Body of pancreas (tissue), 4 donors: Measurements from ENCODE around the gene CCDC33.

Source experiments
- POLR2A ChIP-seq, 3 donors: fragments of 450-650 bp; IDR thresholded peaks; one replicate each; pipeline ENCODE4 v1.6.1; 2016; ENCODE audit warnings: antibody characterized with exemption in 3 of 3, mild to moderate bottlenecking in 2 of 3
- TF ChIP-seq, protein P1 (sequence below), 7 experiments: fragments of 450-650 bp in 4 of 7; fragments of 200-600 bp in 3 of 7; sonication (generic) in 3 of 7; IDR thresholded peaks; one replicate each; pipeline ENCODE4 v1.5.1; 2016 to 2019; ENCODE audit warnings: antibody characterized with exemption in 7 of 7

DNA sequence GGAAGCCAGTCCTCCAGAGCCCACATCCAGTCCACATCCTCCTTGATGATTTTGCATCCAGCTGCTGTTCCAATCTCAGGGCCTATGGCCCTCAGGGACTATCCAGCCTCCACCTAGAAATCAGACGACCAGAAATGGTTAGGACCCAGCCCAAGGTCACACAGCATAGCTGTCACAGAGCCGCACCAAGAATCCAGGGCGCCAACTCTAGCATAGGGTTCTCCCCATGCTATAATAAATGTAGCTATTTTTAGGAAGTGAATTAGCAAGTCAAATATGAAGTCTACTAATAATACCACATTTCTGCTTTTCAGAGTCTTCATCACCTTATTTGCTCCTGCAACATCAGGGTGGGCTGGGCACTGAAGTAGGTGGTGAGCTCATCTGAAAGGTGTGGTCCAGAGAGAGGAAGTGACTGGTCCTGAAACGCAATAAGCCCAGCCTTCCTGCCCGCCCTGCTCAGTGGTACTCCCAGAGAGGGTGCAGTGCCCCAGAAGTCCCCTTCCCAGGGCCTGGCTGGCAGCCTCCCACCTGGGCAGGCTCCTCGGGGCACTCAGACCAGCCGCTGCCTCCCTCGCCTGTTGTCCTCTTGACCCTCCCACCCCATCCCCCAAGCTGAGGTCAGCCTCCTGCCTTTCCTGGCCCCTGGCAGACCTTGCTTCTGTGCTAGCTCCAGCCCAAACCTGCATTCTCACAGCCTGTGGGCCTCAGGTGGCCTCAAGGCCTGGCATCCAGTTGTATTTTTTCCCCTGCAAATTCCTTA is 148.9 kb downstream of the CCDC33 start:
- TF ChIP-seq POLR2A (IDR thresholded peaks at IDR 0.05), result no peak
- TF ChIP-seq, protein P1, sequence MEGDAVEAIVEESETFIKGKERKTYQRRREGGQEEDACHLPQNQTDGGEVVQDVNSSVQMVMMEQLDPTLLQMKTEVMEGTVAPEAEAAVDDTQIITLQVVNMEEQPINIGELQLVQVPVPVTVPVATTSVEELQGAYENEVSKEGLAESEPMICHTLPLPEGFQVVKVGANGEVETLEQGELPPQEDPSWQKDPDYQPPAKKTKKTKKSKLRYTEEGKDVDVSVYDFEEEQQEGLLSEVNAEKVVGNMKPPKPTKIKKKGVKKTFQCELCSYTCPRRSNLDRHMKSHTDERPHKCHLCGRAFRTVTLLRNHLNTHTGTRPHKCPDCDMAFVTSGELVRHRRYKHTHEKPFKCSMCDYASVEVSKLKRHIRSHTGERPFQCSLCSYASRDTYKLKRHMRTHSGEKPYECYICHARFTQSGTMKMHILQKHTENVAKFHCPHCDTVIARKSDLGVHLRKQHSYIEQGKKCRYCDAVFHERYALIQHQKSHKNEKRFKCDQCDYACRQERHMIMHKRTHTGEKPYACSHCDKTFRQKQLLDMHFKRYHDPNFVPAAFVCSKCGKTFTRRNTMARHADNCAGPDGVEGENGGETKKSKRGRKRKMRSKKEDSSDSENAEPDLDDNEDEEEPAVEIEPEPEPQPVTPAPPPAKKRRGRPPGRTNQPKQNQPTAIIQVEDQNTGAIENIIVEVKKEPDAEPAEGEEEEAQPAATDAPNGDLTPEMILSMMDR (IDR thresholded peaks at IDR 0.05), result no peak
